GM21619 (cell line): ENCODE results near the gene SEC22C.
"Not testable (repeated sequence)": the region's sequence is repeated elsewhere in the genome, so short reads cannot be mapped to it uniquely, and the experiment has no call there.

ENCODE experiments used
- ATAC-seq: cut with Tn5 transposase; IDR thresholded peaks from one replicate; pipeline ENCODE4 v1.9.1; 2021; ENCODE audit not compliant: unreplicated experiment

Gene SEC22C, protein sequence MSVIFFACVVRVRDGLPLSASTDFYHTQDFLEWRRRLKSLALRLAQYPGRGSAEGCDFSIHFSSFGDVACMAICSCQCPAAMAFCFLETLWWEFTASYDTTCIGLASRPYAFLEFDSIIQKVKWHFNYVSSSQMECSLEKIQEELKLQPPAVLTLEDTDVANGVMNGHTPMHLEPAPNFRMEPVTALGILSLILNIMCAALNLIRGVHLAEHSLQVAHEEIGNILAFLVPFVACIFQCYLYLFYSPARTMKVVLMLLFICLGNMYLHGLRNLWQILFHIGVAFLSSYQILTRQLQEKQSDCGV

GRCh38 chr3:42581709-42582473 lies at the start of gene SEC22C:
Gene SEC22C (minus strand): TSS chr3:42581967. CDS start chr3:42569046, 12,921 bp downstream.
- ATAC-seq = peak; percentile 87

GRCh38 chr3:42613462-42613861 lies 31.7 kb upstream of the SEC22C start:
- ATAC-seq = no peak

DNA sequence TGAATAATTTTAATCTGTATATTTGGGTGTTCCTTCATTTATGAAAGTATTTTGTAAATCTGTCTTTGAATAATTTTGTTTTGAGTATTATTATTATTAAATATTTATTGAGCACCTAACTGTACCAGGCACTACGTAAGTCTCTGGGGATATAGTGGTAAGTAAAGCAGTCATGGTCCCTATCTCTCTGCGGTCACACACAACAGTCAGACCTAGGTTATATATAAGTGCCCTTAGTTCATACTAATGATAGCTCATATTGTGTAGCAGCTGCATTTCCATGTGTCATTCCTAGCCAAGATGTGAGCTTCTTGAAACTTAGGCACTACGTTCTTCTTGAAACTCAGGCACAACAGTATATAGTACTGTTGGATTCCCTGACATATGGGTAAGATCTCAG lies 31.2 kb upstream of the SEC22C start:
- ATAC-seq = peak; percentile 92

- ATAC-seq = no peak
Measured at GRCh38 chr3:42612217-42612616, 30.4 kb upstream of the SEC22C start.

- no peak for ATAC-seq
Measured at GRCh38 chr3:42610976-42611375, 29.2 kb upstream of the SEC22C start.

- ATAC-seq = no peak
Measured at GRCh38 chr3:42608581-42608980, 26.8 kb upstream of the SEC22C start.

DNA sequence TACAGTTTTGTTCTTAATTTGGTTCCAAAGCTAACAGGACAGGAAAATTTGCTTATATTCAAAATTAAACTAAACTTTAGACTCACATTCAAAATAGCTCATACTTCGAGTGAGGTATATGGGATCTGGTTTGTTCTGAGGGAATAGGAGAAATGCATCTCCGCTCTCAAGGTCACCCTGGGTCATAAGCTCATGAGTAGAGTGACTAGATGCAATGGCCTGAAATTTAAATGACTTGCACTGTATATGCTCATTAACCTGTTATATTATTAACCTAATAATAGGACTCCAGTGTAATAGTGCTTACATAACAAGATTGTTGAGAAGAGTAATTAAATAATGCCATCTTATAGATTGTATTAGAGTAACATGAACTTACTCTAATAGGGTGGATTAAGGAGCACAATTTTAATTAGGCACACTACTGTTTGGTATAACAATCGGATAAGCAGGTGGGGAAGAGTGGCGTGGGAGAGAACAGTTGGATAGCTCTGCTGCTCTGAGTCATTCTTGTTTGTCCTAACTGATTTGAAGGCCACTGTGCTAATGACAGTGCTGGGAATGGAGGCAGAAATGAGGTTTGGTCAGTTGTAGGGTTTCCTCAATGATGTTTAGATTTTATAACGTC lies 23.9 kb upstream of the SEC22C start:
- ATAC-seq = no peak

DNA sequence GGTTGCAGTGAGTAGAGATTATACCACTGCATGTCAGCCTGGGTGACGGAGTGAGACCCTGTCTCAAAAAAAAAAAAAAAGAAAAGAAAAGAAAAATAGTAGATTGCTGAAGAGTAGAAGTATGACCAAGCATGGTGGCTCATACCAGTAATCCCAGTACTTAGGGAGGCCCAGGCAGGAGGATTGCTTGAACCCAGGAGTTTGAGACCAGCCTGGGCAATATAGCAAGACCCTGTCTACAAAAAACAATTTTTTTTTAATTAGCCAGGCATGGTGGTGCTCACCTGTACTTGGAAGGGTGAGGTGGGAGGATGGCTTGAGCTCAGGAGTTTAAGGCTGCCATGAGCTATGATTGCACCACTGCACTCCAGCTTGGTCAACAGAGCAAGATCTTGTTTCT lies 21.2 kb upstream of the SEC22C start:
- ATAC-seq = no peak

DNA sequence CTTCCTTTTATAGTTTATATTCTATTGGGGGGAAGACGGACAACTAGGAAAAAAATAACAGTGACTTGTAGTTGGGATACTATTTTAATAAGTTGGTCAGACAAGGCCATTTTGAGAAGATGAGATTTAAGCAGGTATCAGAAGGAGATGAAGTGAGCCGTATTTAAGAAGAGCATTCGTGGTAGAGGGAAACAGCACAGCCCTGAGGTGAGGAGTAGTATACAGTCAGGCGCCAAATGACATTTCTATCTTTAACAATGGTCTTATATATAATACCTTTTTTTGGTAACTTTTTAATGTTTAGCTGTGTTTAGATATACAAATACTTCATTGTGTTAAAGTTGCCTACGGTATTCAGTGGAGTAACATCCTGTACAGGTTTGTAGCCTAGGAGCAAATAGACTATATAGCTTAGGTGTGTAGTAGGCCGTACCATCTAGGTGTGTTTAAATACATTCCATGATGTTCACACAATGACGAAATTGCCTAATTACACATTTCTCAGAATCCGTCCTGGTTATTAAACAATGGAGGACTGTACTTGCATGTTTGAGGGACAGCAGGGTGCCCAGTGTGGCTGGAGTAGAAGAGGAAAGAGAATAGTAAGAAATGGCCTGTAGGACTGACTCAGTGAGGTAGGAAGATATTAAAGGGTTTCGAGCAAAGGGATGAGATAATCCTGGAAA lies 20.3 kb upstream of the SEC22C start:
- ATAC-seq = no peak

DNA sequence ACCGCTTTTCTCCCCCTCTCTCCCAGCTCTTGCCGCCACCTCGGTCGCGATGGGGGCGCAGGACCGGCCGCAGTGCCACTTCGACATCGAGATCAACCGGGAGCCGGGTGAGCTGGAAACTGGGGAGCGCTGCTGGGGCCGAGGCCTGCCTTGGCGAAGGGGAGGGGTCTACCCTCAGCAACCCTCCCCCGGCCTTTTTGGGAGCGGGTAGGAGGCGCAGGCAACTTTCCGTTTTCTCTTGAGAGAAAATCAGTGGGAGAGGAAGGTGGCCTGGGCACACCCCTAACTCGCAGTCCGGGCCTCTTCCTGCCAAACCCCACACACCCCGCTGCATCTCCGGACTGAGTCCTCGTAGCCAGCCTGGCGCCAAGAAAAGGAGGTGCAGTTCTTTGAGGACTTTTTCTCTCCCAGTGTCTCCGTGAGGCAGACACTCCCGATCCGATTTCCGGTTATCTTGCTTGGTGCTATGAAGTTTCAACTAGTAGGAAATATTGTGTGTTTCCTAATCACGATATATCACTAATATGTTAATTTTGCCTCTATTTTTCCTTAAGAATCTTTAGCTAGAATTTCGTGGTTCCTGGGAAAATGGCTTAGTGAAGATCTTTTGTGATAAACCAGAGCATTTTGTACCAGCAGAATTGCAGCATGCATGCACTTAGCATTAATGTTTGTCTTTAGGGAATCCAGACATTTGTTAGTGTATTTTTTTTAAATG lies 19.4 kb upstream of the SEC22C start:
- ATAC-seq = peak; percentile 26

GRCh38 chr3:42600111-42600957 lies 18.6 kb upstream of the SEC22C start, which contains the start of gene NKTR:
Gene NKTR (plus strand): TSS chr3:42600686. CDS start chr3:42601007, 321 bp downstream.
- ATAC-seq = peak; percentile 83

DNA sequence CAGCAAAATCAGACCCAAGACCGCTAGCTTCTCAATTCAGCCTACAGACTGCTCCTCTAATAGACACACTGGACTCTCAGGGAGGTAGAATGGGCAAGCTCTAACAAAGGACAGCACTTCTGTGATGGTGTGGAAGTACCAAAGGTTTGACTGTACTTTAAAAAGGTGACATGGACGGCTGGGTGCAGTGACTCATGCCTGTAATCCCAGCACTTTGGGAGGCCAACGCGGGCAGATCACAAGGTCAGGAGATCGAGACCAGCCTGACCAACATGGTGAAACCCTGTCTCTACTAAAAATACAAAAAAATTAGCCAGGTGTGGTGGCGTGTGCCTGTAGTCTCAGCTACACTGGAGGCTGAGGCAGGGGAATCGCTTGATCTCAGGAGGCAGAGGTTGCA lies 15.3 kb upstream of the SEC22C start:
- not testable (repeated sequence) for ATAC-seq

- ATAC-seq = no peak
Measured at GRCh38 chr3:42595682-42596081, 13.9 kb upstream of the SEC22C start.

DNA sequence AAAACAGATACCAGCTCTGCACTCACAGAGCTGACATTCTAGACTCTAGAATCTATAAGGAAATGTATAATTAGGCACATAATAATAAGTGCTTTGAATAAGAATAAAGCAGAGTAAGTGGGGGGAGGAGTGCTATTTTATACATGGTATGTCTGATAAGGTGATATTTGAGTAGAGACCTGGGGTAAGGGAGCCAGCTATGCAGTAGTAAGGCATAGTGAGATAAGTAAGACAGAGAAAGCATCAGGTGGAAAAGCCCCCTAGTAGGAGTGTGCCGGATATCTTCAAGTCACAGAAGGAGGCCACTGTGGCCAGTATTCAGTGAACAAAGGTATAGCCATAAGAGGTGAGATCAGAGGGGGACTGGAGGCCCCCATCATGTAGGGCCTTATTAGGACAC lies 11.9 kb upstream of the SEC22C start:
- ATAC-seq = no peak

- ATAC-seq = no peak
Measured at GRCh38 chr3:42591811-42592210, 10.0 kb upstream of the SEC22C start.

DNA sequence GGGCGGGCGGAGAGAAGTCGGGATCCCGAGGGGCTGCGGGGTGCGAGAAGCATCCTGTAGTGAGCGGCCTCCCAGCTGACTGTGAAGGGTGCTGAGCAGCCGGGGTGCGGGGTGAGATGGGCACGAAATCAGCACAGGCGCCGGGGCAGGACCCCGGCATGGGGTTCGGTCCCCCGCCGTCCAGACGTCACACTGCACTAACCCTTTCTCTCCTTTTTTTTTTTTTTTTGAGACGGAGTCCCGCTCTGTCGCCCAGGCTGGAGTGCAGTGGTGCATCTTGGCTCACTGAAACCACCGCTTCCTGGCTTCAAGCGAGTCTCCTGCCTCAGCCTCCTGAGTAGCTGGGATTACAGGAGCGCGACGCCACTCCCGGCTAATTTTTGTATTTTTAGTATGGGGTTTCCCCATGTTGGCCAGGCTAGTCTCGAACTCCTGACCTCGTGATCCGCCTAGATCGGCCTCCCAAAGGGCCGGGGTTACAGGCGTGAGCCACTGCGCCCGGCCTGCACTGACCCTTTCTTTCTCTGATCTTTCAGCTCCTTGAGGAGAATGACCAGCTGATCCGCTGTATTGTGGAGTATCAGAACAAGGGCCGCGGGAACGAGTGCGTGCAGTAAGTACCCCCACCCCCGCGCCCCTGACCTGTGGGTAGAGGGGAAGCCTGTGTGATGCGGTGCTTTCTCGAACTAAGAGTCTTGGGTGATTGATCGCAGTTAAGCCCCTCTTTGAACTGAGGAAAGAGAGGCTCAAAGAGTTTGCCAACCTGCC lies 9.4 kb upstream of the SEC22C start:
- ATAC-seq = no peak

GRCh38 chr3:42589382-42590109 lies 7.8 kb upstream of the SEC22C start:
- no peak for ATAC-seq

- ATAC-seq = no peak
Measured at GRCh38 chr3:42588625-42589024, 6.9 kb upstream of the SEC22C start.
